K562 (cell line): ENCODE data around the gene PNPLA1. TPM values are rescaled to one million over a fixed set of nuclear protein-coding genes. Genes with fewer than 3 reads are reported as not detected.

Source experiments
- CEBPG ChIP-seq, 3 experiments: fragments of 200-800 bp in 1 of 3; sonication (Bioruptor generic) in 1 of 3; sonication (generic) in 1 of 3; formaldehyde crosslinking in 1 of 3; IDR thresholded peaks in 2 of 3; conservative IDR thresholded peaks in 1 of 3; 2 replicates each; pipeline versions ENCODE4 v1.6.1 to v1.8.0; 2016 to 2022; ENCODE audit warnings: missing compliant biosample characterization in 2 of 3, missing genetic modification characterization in 2 of 3, mild to moderate bottlenecking in 1 of 3, missing genetic modification reagents in 1 of 3
- FOXA3 ChIP-seq, 2 experiments: fragments of 450-650 bp in 1 of 2; sonication (generic) in 1 of 2; formaldehyde crosslinking; IDR thresholded peaks in 1 of 2; conservative IDR thresholded peaks in 1 of 2; 2 replicates each; pipeline versions ENCODE4 v1.4.0 to v1.8.0; 2020 to 2022; ENCODE audit warnings: mild to moderate bottlenecking in 2 of 2, missing genetic modification reagents in 1 of 2
- KDM1A ChIP-seq, 2 experiments: fragments of 450-650 bp; IDR thresholded peaks; 2 replicates each; pipeline ENCODE4 v1.6.1; 2016; ENCODE audit warnings: mild to moderate bottlenecking in 2 of 2
- MIER1 ChIP-seq: fragments of 450-650 bp; IDR thresholded peaks from 2 replicates; pipeline ENCODE4 v1.6.1; 2016; ENCODE audit warnings: antibody characterized with exemption, mild to moderate bottlenecking, low read depth
- PHB2 ChIP-seq: fragments of 450-650 bp; IDR thresholded peaks from 2 replicates; pipeline ENCODE4 v1.6.1; 2017; ENCODE audit warnings: low read depth
- PYGO2 ChIP-seq: fragments of 450-650 bp; IDR thresholded peaks from 2 replicates; pipeline ENCODE4 v1.6.1; 2016; ENCODE audit warnings: mild to moderate bottlenecking, missing genetic modification characterization, moderate library complexity, missing compliant biosample characterization
- STAG1 ChIP-seq: sonication (generic); formaldehyde crosslinking; IDR thresholded peaks from 2 replicates; pipeline ENCODE4 v1.5.0; 2020; ENCODE audit warnings: missing genetic modification reagents, borderline replicate concordance
- TCF3 ChIP-seq: sonication (generic); formaldehyde crosslinking; IDR thresholded peaks from 2 replicates; pipeline ENCODE4 v1.4.0; 2020; ENCODE audit warnings: mild to moderate bottlenecking, missing genetic modification reagents
- ZSCAN29 ChIP-seq: fragments of 450-650 bp; IDR thresholded peaks from 2 replicates; pipeline ENCODE4 v1.6.1; 2017
- polyA plus RNA-seq, 8 experiments: library from polyadenylated mRNA; depleted of rRNA in 4 of 8; stranded (reverse) in 5 of 8; unstranded in 3 of 8; fragments of >200 nt; fragmentation: Nextera tagmentation in 2 of 8; fragmentation: Illumina TruSeq in 1 of 8; extraction: Ambion mirVana in 2 of 8; extraction: Trizol in 1 of 8; gene quantifications; 2 replicates each; pipeline versions ENCODE4 v1.2.1 to v1.2.3, GENCODE V29; 2011 to 2014; ENCODE audit warnings: inconsistent platforms in 1 of 8, missing spikeins in 1 of 8
- total RNA-seq, 7 experiments: library from RNA; depleted of rRNA in 6 of 7; stranded (reverse); fragments of >200 nt in 6 of 7; fragmentation: Illumina TruSeq in 2 of 7; extraction: Trizol in 2 of 7; gene quantifications; 2 replicates each; pipeline versions ENCODE4 v1.2.1 to v1.2.3, GENCODE V29; 2011 to 2021; ENCODE audit warnings: low replicate concordance in 1 of 7
- TF ChIP-seq, protein P1 (sequence below): fragments of 250-450 bp; sonication (Bioruptor Pico); IDR thresholded peaks from 2 replicates; pipeline ENCODE4 v1.9.0; 2021; ENCODE audit warnings: mild to moderate bottlenecking
- TF ChIP-seq, protein P2 (sequence below), 2 experiments: fragments of 450-650 bp in 1 of 2; sonication (generic) in 1 of 2; formaldehyde crosslinking; conservative IDR thresholded peaks; 2 replicates each; pipeline versions ENCODE4 v1.4.0 to v1.8.1; 2020 to 2022; ENCODE audit warnings: mild to moderate bottlenecking in 1 of 2, missing genetic modification reagents in 1 of 2
- TF ChIP-seq, protein P3 (sequence below): sonication (generic); formaldehyde crosslinking; IDR thresholded peaks from 2 replicates; pipeline ENCODE4 v1.9.0; 2022; ENCODE audit warnings: mild to moderate bottlenecking, missing genetic modification reagents
- TF ChIP-seq, protein P4 (sequence below), 2 experiments: fragments of 450-650 bp; conservative IDR thresholded peaks; 2 replicates each; pipeline ENCODE4 v1.6.1; 2017; ENCODE audit warnings: mild to moderate bottlenecking in 2 of 2, moderate library complexity in 2 of 2

The PNPLA1 gene
- total and polyA plus RNA-seq, 9 of the 15 experiments (the other 6 are each of a cell fraction or from before 2014, with no cell fraction given): 0.04 to 0.27 (median 0.13) TPM; not detected in 2

DNA sequence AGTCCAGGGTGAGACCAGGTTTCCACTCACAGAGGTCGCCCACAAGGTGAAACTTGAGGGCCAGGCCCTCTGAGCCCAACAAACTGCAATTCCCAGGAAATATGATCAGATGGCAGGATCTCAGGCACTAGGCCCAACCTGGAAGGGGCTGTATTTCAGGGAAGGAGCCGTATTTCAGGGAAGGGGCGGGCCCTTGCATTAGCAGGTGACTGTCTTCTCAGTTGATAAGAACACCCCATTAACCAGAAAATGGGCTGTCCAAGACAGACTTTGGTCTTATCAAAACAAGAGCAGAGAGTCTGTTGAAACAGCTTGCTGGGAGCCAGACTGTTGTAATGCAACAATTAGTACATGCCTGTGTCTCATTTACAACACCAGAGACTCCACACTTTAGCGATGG, 77.8 kb downstream of the PNPLA1 start (continued):
- TF ChIP-seq, protein P1, sequence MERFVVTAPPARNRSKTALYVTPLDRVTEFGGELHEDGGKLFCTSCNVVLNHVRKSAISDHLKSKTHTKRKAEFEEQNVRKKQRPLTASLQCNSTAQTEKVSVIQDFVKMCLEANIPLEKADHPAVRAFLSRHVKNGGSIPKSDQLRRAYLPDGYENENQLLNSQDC (CRISPR knock-in tag): no peak
- peak; percentile 38; the same call in 1 of the 2 replicates for TF ChIP-seq PHB2
- TF ChIP-seq, protein P2, sequence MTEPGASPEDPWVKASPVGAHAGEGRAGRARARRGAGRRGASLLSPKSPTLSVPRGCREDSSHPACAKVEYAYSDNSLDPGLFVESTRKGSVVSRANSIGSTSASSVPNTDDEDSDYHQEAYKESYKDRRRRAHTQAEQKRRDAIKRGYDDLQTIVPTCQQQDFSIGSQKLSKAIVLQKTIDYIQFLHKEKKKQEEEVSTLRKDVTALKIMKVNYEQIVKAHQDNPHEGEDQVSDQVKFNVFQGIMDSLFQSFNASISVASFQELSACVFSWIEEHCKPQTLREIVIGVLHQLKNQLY (CRISPR knock-in tag; conservative IDR thresholded peaks at IDR 0.05): no peak
- TF ChIP-seq, protein P3, sequence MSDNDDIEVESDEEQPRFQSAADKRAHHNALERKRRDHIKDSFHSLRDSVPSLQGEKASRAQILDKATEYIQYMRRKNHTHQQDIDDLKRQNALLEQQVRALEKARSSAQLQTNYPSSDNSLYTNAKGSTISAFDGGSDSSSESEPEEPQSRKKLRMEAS (CRISPR knock-in tag): no peak
- 0 out of 2 replicates have a peak, but pooled peaks have one; percentile 43 for TF ChIP-seq CEBPG (CRISPR knock-in tag; IDR thresholded peaks at IDR 0.05)
- TF ChIP-seq CEBPG (tag; conservative IDR thresholded peaks at IDR 0.05 in 1 of 2, IDR thresholded peaks at IDR 0.05 in 1 of 2): peak; percentile 42 to 68; a peak in 1 of 4 replicates
- no peak for TF ChIP-seq MIER1
- no peak for TF ChIP-seq STAG1 (CRISPR knock-in tag)
- TF ChIP-seq PYGO2 (tag): no peak
- no peak for TF ChIP-seq ZSCAN29
- TF ChIP-seq TCF3 (CRISPR knock-in tag): peak; percentile 94
- peak; percentile 68 to 93; a peak in 3 of 4 replicates for TF ChIP-seq FOXA3 (CRISPR knock-in tag; conservative IDR thresholded peaks at IDR 0.05 in 1 of 2, IDR thresholded peaks at IDR 0.05 in 1 of 2)
- TF ChIP-seq, protein P4, sequence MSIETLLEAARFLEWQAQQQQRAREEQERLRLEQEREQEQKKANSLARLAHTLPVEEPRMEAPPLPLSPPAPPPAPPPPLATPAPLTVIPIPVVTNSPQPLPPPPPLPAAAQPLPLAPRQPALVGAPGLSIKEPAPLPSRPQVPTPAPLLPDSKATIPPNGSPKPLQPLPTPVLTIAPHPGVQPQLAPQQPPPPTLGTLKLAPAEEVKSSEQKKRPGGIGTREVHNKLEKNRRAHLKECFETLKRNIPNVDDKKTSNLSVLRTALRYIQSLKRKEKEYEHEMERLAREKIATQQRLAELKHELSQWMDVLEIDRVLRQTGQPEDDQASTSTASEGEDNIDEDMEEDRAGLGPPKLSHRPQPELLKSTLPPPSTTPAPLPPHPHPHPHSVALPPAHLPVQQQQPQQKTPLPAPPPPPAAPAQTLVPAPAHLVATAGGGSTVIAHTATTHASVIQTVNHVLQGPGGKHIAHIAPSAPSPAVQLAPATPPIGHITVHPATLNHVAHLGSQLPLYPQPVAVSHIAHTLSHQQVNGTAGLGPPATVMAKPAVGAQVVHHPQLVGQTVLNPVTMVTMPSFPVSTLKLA (conservative IDR thresholded peaks at IDR 0.05): 0 out of 4 replicates have a peak, but pooled peaks of 1 of the 2 experiments have one; percentile 30
- TF ChIP-seq KDM1A (IDR thresholded peaks at IDR 0.05): peak in 1 of 2 experiments; percentile 36; a peak in 1 of 4 replicates
